Measurements from ENCODE around the gene MAPK10.
A peak's percentile ranks its signal among the peaks of the same experiment; 100 is the strongest.

The MAPK10 gene

DNA sequence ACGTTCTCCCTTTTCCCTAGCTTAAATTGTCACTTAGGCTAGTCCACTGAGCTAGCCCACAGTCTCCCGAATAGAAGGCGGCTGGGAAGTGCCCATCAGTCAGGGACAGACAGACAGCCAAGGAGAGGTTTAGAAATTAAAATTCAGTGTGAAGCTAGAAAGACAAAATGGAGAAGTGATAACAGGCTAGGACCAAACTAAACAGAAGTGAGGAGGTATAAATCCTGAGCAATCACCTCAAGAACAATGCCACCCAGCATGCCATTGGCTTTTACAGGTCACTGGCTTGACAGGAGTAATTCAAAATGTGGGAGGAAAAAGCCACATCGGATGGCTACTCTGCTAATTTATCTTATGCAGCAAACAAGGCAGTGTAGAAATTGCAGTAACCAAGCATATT, 138.9 kb downstream of the MAPK10 start:
- H3K4me3 ChIP-seq (ENCODE audit: low read depth, low read length), result no peak overlapping the region
- no peak for DNase-seq (ENCODE audit: low read depth, low spot score)
- in situ Hi-C loops (cut with HindIII; ENCODE audit: low sequenced_read_pairs), result no loop called here
- TF ChIP-seq, protein P1, sequence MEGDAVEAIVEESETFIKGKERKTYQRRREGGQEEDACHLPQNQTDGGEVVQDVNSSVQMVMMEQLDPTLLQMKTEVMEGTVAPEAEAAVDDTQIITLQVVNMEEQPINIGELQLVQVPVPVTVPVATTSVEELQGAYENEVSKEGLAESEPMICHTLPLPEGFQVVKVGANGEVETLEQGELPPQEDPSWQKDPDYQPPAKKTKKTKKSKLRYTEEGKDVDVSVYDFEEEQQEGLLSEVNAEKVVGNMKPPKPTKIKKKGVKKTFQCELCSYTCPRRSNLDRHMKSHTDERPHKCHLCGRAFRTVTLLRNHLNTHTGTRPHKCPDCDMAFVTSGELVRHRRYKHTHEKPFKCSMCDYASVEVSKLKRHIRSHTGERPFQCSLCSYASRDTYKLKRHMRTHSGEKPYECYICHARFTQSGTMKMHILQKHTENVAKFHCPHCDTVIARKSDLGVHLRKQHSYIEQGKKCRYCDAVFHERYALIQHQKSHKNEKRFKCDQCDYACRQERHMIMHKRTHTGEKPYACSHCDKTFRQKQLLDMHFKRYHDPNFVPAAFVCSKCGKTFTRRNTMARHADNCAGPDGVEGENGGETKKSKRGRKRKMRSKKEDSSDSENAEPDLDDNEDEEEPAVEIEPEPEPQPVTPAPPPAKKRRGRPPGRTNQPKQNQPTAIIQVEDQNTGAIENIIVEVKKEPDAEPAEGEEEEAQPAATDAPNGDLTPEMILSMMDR (IDR thresholded peaks at IDR 0.05; ENCODE audit: low read depth, low read length), result no peak

DNA sequence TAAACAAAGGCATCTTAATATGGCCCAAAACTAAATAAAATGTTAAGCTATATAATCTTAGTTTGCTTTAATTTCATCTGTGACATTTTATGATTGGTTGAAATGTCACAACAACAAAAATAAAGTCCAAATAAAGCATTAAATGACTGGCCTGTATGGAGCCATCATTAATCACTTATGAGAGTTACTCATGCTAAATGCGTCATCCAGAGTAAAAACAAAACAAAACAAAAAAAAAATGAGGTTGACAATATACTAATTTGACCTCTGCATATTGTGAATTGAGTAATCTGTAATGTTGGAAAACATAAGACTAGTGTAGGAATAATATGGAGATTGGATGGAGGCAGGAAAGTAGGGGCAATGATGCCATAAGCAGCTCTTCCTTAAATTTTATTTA, 139.7 kb downstream of the MAPK10 start:
- TF ChIP-seq, protein P1 (IDR thresholded peaks at IDR 0.05; ENCODE audit: low read depth, low read length), result no peak
- in situ Hi-C loops (cut with HindIII; ENCODE audit: low sequenced_read_pairs), result no loop called here
- no peak overlapping the region for H3K4me3 ChIP-seq (ENCODE audit: low read depth, low read length)
- peak; percentile 24 for DNase-seq (ENCODE audit: low read depth, low spot score)

DNA sequence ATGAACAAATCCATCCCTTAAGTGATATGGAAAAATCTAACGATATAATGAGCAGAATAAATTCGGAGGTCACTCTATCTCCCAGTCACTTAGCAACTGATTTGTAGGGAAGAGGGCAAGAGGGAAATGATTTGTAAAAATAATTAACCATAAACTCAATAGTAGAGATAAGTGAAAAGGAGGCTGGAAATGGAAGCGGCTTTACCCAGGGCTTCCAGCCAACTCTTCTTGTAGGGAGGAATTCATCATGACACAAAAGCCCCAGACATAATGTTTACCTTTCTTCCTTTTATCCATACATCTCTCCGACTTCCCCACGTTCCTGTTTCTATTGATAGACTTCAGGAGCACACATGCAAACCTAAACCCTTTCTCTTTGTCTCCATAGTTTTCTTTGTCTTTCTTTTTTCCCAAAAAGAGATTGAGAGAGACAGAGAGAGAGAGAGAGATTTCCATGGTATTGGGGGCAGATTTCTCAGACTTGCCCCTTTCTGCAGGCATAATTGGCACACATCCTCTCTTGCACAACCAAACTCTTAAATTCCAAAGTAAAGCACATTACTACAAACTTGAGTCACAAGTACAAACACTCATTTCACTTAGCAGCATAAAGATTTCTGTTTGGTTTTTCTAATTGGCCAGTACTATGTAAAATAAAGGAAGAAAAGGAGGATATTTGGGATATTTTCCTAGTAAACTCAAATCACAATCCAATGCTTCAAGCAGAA, 140.9 kb downstream of the MAPK10 start:
- in situ Hi-C loops (cut with HindIII; ENCODE audit: low sequenced_read_pairs), result no loop called here
- peak; percentile 45 for DNase-seq (ENCODE audit: low read depth, low spot score)
- TF ChIP-seq, protein P1 (IDR thresholded peaks at IDR 0.05; ENCODE audit: low read depth, low read length), result no peak
- H3K4me3 ChIP-seq (ENCODE audit: low read depth, low read length), result no peak overlapping the region

DNA sequence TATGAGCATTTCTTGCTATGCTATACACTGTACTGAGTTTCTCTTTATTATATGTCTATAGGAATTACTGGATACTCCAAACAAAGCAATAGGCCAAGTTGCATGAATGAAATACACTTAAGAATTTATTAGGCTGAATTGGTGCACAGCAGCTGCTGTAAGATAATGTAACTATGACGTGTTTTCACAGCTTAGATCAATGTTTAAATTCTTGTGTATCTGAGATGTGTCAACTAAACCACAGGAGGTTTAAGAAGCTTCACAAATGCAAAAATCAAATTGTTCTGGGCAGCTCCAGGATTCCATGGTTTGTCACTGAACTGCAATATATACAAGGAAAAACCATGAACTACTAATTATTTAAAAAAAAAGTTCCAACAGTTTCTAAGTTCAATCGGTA, 156.7 kb downstream of the MAPK10 start:
- in situ Hi-C loops (cut with HindIII; ENCODE audit: low sequenced_read_pairs), result no loop called here
- TF ChIP-seq, protein P1 (IDR thresholded peaks at IDR 0.05; ENCODE audit: low read depth, low read length), result no peak
- no peak overlapping the region for H3K4me3 ChIP-seq (ENCODE audit: low read depth, low read length)
- no peak for DNase-seq (ENCODE audit: low read depth, low spot score)

DNA sequence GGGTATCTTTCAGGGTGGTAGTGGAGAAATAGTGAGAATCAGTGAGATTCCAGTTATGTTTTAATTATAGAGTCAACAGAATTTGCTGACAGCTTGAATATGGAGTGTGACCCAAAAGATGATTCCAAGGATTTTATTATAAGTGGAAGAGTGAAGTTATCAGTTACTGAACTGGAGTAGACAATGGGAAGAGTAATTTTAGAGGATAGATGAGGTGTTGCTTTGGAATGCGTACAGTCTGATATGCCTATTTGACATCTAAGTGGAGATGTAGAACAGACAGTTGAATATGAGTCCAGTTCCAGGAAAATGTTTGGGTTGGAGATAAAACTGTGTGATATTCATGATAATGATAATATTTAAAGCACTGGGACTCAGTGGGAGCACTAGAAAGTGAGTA, 174.2 kb downstream of the MAPK10 start:
- no peak for DNase-seq (ENCODE audit: low read depth, low spot score)
- TF ChIP-seq, protein P1 (IDR thresholded peaks at IDR 0.05; ENCODE audit: low read depth, low read length), result no peak
- in situ Hi-C loops (cut with HindIII; ENCODE audit: low sequenced_read_pairs), result no loop called here
- H3K4me3 ChIP-seq (ENCODE audit: low read depth, low read length), result no peak overlapping the region

DNA sequence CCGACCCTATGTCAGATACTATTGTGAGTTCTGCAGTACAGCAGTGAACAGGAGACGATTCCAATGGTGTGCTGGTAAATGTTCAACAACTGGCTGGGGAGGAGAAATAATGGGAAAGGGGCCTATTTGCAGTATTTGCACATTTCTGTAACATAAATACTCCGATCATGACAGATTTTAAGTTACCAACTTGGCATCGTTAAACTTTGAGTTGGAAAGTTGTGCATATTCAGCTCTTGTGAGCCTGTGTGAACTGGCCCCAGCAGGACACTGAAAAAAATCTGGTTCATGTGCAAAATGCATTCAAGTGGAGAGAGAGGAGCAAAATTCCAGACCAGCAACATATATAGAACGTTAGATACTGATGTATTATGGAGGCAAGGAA, 175.0 kb downstream of the MAPK10 start:
- no peak overlapping the region for H3K4me3 ChIP-seq (ENCODE audit: low read depth, low read length)
- TF ChIP-seq, protein P1 (IDR thresholded peaks at IDR 0.05; ENCODE audit: low read depth, low read length), result no peak
- no peak for DNase-seq (ENCODE audit: low read depth, low spot score)
- in situ Hi-C loops (cut with HindIII; ENCODE audit: low sequenced_read_pairs), result no loop called here

Measured in astrocyte of the spinal cord (primary cell).